GM21390 (cell line): ENCODE measurements around the gene DSCAM.

Experiments
- ATAC-seq: cut with Tn5 transposase; IDR thresholded peaks from one replicate; pipeline ENCODE4 v1.9.1; 2021; ENCODE audit not compliant: unreplicated experiment

Gene DSCAM

DNA sequence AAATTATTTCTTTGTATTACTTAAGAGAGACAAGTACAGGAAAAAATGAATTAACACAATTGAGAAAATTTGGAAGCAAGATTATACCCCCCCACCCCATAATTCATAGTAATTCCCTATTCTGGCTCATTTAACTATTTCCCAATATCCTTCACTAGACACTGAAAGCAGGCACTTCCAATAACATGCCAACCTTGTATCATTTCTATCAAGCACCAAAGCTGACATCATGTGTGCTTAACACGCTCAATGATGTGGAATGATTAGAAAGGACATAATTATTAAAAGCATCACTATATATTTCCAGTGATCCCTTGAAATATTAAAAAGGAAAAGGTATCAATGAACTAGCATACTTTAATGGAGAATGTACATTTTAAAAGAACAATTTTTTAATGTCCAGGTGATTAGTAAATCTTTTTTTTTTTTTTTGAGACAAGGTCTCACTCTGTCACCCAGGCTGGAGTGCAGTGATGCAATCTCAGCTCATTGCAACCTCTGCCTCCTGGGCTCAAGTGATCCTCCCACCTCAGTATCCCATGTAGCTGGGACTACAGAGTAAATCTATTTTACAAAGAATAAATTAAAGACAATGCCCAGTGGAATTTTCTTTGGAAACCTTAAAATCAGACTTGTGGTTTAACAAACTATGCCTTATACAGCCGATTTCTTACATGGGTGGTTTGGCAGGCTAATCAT, 443.9 kb downstream of the DSCAM start:
- no peak for ATAC-seq

DNA sequence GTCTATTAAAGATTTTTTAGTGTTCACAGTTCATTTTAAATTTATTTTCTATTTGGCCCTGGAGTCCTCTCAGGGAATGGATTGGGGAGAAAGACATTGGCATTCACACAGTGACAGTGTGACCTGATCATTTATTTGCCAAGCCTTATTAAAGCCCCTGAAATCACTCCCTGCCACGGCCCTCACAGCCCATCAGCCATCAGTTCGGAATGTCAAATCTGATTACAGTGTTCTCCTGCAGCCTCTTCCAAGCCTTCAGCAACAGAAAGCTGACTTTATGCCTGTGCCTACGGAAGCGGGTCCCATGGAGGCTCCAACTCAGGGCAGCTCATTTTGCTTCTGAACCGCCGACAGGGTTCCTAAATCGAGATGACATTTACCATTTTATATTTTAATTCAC, 451.2 kb downstream of the DSCAM start:
- no peak for ATAC-seq

DNA sequence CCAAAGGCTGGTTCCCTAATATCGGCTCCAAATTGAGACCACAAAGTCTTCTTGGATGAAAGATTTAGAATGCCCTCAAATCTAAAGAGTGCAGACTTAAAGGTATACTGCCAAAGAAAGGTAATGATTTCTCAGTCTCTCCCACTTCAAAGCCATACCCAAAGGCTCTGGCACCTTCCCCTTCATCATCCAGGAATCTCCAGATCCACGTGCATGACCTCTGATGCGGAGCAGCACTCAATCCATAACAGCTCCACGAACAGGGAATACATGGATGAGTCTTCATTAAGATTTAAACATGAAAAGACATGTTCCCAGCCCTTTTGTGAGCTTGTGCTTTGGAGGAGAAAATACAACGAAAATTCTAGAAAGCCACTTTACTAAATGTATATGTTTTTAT, 453.9 kb downstream of the DSCAM start:
- no peak for ATAC-seq

DNA sequence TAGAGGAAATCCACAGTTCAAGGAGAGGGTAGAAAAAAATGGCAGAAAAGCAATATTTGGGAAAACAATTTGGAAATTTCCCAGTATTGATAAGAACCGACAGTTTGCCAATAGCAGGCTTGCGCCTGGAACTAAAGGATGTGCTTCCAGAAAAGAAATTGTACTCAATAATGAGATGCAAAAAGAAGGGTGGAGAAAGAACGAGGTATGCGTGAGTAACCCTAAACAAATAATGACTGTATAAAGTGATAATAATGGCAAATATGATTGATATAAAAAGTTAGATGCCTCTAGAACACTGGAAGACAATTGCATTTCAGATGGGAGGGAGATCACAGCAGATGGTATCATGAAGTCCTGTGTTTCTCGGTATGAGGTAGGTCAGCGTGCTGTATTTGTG, 458.9 kb downstream of the DSCAM start:
- no peak for ATAC-seq

DNA sequence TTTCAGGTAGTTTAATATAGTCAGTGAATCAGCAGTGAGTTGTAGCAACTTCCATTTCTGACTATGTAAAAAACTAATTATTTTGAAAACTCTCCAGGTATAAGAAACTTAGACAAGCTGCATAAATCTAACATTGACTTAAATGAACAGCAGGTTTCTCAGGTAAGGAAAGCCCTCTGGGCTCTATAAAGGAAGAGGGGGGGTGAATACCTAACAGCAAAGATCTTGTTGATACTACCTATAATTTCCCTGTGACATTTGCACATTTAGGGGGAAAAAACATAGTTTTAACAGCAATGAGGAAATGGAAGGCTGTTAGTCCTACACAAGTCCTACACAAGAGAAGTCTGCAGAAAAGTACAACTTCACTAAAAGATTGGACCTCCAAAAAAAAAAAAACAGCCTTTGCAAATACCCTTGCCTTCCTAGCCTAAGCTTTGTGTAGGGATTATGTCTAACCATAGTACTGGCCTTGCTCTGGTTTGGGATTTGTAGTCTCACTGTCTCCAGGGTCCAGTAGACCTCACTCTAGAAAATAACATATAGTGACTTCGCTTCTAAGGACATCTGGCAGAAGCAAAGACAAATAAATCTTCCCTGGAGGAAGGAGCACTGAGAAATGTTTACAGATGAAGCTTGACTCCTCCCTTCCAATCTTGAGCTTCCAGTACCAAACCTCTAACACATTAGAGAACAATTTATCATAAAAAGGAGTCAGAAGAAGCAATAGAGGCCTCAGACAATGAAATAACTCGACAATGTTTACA, 459.8 kb downstream of the DSCAM start:
- no peak for ATAC-seq

DNA sequence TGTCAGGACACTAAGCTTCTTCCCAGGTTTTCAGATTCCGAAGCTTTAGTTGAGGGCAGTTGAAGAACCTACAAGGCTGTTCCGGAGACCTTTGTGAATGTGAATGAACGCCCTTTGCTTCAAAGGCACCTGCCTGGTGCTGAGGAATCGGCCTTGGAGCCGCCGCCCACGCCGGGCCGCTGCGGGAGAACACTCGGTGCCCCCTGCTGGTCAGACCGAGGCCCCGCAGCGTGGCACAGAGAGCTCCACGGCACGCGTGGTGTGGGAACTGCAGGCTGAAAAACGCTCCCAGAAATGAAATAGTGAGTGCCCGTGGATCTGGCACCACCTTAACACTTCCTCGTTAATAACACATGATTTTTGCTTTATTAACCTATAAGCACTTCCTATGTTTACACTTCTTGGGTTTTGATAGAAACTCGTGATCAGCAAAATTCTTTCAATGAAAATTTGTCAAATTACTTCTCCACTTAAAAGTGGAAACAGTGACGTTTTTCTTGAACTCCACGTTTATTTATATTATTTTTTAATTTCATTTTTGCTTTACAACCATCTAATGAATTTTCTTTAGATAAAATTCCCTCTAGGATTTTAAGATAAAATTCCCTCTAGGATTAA, 460.6 kb downstream of the DSCAM start:
- no peak for ATAC-seq

DNA sequence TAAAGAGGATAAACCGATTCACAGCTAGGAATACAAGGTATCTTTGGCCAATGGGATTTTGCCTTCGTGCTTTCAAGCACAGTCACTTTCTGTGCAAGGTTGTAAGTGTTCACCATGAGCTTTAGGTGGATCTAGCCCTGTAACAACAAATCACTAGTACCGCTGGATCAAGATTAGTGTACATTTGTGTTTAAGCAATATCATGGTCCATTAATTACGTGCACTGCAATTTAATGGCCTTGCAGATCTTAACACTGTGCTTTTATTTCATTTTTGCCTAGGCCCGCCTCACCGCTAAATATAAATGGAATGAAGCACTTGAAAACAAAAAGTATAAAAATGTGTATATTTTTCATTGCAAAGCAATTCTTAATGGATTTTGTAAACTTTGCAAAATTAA, 461.1 kb downstream of the DSCAM start:
- no peak for ATAC-seq

DNA sequence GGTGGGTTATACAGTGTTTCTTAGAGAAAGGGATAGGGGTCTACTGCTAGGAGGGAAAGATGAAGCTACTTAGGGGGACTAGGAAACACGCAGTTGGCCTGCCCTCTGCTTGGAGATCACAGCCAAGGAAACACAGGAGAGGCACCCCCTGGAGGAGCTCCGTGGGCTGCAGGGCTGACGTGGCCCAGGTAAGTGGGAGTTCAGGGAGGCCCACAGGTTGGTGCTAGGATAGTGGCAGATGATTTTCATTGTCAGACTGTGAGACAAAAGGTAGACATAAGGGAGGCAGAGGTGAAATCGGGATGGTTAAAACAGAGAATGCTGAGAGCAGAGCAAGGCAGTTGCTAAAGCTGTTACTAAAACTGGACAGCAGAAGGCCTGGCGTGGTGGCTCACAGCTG, 463.0 kb downstream of the DSCAM start:
- no peak for ATAC-seq

DNA sequence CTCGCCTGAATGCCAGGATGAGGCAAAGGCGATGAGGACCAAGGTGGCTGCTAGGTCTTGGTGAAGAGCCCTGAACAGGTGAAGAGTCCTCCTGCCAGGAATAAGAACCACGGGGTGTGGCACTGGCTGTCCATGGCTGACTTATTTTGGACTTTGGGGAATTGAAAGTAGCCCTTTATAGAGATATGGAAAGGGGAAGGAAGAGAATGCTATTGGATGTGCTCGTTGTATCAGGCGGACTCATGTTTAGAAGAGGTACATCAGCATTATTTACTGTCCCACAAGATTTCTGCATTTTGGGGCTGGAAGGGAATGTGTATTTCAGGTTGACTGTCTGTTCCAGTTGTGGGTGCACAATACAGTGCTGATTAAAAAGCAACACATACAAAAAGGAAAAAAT, 465.8 kb downstream of the DSCAM start:
- no peak for ATAC-seq

DNA sequence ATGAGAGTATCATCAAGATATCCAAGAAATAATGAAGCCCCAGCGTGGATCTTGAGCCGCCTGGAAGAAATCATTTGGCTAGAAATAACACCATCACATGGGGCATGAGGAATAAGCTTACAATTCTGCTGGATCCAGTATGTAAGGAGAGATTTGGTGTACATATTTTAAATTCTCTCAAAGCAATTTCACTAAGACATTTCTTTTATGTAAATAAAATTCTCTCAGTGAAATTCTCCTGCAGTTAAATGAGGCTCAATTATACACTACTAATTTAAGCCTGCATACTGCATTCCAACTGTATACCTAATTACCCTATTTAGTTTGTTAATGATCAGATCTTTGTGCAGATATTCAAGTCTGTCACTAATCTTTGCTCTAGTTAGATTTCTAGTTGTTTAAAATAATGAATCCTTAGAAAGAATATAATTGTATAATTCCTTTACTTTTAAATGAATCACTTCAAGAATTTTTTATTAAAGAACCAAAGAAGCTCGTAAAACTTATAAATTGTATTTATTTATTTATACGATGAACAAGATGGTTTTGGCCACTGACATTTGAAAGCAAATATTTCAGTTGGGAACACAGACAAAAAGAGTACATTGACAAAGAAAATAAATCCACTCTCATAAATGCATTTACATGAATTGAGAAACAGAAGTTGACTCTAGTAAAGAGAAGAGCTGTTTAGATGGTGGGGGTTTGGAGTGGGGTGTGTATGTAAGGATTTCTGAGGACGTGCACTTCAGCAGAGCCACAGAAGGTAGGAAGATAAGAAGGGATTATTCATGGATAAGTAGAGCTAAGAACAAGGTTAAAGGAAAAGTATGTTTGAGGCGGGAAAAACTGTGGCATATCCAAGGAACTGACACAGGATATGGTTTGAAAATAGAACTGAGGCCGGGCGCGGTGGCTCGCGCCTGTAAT, 466.8 kb downstream of the DSCAM start:
- no peak for ATAC-seq

DNA sequence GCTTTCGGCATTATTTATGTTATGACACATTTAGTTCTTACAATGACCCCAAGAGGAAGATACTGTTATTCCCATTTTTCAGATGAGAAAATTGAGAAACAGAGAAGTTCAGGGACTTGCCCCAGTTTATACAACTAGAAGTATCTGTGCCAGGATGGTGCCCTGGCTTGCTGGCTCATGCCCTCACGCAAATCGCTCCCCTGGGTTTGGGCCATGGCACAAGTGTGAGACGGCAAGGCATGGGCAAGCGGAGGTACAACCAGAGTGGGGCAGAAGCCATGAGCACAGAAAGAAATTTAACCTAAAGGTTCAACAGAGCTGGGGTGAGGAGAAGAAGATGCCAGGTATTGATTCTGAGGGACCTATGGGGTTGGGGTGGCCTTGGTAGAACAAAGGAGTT, 469.8 kb downstream of the DSCAM start:
- ATAC-seq: no peak

DNA sequence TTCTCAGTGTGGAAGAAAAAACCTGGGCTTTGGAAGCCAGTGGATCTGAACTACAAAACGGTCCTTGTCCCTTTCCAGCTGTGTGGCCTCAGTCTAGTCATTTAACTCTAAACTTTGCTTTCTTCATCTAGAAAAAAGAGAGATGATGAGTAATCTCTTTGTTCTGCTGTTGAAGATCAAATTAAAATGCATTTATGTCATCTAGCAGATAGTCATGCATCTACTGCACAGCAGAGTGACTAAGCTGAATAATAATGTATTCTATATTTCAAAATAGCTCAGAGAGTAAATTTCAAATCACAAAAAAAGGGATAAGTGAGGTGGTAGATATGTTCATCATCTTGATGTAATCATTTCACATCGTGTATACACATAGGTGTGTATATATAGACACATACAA, 473.2 kb downstream of the DSCAM start:
- no peak for ATAC-seq

DNA sequence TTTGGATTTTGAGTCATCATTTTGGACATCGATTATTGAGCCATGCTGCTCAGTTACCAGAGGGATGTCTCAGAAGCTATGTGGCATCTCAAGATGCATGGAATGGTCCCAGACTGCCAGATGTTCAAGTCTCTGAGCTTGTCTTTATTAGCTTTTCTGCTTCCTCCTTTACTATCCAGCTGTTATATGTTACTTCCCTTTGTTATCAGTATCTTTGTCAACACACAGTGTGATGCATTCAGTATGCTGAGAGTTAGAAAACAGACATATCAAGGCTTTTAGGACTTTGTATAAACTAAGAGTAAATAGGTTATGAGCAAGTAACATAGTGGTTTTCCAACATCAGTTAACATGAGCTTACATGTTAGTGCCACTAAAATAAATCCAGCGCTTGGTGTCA, 474.5 kb downstream of the DSCAM start:
- ATAC-seq: no peak

DNA sequence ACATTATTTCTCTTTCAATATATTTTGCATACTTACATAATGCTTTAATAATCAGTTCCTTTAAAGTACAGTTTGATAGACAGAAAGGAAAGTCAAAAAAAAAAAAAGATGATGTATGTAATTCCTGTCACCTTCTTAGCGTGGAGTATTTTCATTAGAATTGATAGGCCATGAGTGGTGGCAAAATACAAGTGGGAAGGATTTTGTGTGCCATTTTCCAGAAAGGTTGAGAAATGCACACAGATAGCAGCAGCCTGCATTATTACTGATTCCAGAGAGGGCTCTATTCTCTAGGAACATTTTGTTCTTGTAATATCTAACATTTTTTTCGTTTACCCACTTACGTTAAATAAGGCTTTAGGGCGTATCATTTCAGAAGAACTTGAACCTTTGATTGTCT, 475.6 kb downstream of the DSCAM start:
- ATAC-seq: no peak

DNA sequence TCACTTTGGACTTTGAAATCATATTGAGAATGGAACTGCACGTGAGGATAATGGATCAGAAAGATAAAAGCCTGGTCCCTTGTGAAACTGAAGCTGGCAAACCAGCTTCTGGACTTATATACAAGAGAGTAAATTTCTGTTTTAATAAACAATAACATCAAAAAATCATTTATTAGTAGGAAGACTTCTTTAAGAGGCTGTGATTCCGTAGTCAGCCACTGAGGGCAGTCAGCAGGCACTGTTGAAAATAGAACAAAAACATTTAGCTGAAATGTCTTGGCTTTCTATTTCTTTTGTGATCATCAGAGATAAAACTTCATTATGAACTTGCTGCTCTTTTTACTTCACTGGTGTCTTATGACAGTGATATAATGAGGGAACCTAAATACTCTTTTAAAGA, 490.3 kb downstream of the DSCAM start:
- ATAC-seq: no peak

DNA sequence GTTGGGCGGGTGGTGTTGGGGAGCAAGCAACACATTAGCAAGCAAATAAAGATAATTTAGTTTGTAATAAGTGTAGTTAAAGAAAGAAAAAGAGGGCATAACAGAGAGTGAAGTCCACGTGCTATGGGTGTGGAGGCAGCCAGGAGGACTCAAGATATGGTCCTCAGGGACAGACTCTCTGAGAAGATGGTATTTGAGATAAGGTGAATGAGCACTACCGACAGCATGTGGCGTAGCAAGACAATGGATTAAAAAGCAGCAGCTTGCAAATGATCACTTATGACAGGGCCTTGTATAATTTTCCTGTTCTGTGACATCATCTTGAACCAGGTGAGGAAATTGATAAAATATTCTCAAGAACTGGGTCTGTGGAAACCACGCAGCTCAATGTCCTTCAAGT, 491.9 kb downstream of the DSCAM start:
- no peak for ATAC-seq

DNA sequence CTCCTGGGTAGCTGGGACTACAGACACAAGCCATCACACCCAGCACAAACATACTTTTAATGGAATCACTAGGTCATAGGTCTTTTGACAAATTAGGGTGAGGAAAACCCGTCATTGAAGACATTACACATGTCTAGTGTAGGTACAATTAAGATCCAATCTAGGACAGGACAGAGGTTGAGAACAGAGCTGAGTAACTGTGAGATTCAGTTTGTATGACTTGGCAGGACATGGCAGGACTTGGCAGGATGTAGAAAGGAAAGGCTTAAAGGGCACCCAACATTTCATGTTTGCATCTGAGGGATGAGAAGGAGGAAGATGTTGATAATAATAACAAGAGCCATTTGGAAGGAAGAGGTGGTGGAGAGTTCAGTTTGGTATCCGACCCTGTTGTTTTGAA, 496.0 kb downstream of the DSCAM start:
- no peak for ATAC-seq

DNA sequence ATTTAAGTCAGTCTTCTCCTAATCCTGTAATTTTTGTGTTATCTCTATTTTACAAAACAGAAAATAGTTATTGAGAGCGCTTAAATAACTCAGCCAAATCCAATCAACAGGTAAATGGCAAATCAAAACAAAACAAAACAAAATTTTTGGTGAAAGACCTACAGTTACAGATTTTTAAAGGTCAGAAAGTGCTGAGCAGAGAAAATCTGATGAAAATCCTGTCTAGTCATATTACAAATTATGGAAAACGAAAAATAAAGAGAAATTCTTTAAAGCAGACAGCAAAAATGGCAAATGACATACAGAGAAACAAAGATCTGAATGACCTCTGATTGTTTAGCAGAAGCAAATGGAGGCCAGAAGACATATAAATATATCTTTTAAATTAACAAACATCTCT, 497.4 kb downstream of the DSCAM start:
- no peak for ATAC-seq

DNA sequence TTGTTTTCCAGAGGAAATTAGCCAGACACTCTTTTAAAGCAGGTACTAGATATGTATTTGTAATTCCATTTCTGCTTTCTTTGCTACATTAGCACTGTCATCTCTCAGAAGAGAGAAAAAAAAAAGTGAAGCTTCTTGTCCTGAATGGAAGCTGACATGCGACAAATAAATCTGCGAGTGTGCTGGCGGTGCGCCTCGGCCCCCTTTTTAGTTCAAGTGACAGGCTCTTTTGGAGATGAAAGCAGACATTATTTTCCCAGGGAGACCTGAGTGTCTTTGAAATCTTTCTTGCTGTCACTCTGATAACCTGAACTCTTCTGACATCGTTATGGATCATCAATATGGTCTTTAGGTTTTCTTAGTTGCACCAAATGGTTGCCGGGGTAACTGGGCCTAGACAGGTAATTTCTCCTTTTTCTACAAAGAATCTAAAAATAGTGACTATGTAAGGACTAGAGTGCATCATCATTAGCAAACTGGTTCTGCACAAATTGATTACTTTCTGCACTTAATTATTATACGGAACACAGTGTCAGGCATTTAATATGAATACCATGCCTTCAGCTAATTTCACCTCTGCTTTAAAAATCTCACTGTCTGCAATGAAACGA, 501.1 kb downstream of the DSCAM start:
- no peak for ATAC-seq

DNA sequence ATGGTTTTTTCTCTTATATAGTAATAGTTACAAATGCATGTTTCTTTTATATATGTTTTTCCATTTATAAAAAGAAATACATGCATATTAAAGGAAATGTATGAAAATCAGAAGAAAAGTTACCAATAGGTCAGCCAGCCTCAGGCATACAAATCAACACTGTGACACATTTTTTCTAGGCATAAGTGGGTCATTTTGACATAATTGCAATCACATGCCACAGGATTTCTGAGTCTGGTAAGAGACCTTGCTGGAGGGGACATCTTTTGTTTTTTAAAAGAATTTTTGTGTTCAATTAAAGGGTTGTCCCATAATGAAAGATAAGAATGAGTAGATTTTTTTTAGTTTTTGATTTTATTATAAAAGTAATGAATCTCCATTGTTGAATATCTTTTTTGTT, 506.6 kb downstream of the DSCAM start:
- ATAC-seq: no peak

DNA sequence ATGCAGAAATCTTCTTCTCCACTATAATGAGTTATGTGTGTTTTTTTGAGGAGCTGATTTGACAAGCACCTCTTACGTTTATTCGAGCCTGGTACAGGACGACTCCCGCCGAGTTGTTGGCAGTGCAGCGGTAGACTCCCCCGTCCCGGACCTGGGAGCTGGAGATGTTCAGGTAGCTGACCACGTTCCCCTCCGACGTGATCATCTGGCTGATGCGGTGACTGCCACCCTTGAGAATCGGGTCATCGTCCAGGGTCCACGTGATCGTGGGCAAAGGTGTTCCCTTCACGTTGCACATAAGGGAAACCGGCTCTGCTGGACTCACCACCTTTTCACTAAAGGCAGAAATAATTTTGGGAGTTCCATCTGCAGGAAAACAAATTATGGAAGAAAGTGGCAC, 507.9 kb downstream of the DSCAM start:
- no peak for ATAC-seq
